ENCODE measurements around the gene SLC44A5. TPM values are rescaled to one million over a fixed set of nuclear protein-coding genes. Genes with fewer than 3 reads are reported as not detected.

SLC44A5 gene
- total and polyA plus RNA-seq, 9 donors: 0.62 to 2.5 (median 1.1) TPM

GRCh38 chr1:75444220-75444619 lies 166.7 kb downstream of the SLC44A5 start:
- 82 to 95% (median 84%) methylated on average over 1 of the region's 1 CpG for WGBS, 3 donors
- no peaks in the 10 kb centered on the region for H3K36me3 ChIP-seq
- H3K27ac ChIP-seq: no peak overlapping the region
- H3K9me3 ChIP-seq: no peaks in the 10 kb centered on the region
- TF ChIP-seq POLR2A (IDR thresholded peaks at IDR 0.05) (no peak), EP300 (IDR thresholded peaks at IDR 0.05) (no peak), CTCF (IDR thresholded peaks at IDR 0.05) (no peak)
- no peak for DNase-seq
- no peak overlapping the region for H3K4me3 ChIP-seq
- intact Hi-C loops (cut with DNase I): no loop called here
- no peaks in the 10 kb centered on the region for H3K4me1 ChIP-seq (ENCODE audit: insufficient read depth)
- H3K27me3 ChIP-seq: no peaks in the 10 kb centered on the region

- no peak overlapping the region for H3K4me3 ChIP-seq
- H3K27me3 ChIP-seq: no peaks in the 10 kb centered on the region
- no peak for DNase-seq
- H3K9me3 ChIP-seq: no peaks in the 10 kb centered on the region
- 68 to 76% (median 72%) methylated on average over 2 of the region's 2 CpGs for WGBS, 3 donors
- H3K27ac ChIP-seq: no peak overlapping the region
- no peak for TF ChIP-seq POLR2A (IDR thresholded peaks at IDR 0.05)
- TF ChIP-seq EP300 (IDR thresholded peaks at IDR 0.05): no peak
- TF ChIP-seq CTCF (IDR thresholded peaks at IDR 0.05): no peak
- H3K4me1 ChIP-seq (ENCODE audit: insufficient read depth): no peaks in the 10 kb centered on the region
- no peaks in the 10 kb centered on the region for H3K36me3 ChIP-seq
- intact Hi-C loops (cut with DNase I): no loop called here
Observed at GRCh38 chr1:75440274-75440673, 170.6 kb downstream of the SLC44A5 start.

- no peak overlapping the region for H3K27ac ChIP-seq
- H3K9me3 ChIP-seq: no peaks in the 10 kb centered on the region
- no peaks in the 10 kb centered on the region for H3K27me3 ChIP-seq
- no peak for DNase-seq
- H3K4me1 ChIP-seq (ENCODE audit: insufficient read depth): no peaks in the 10 kb centered on the region
- H3K4me3 ChIP-seq: no peak overlapping the region
- intact Hi-C loops (cut with DNase I): no loop called here
- no peaks in the 10 kb centered on the region for H3K36me3 ChIP-seq
- TF ChIP-seq POLR2A (IDR thresholded peaks at IDR 0.05): no peak
- no peak for TF ChIP-seq CTCF (IDR thresholded peaks at IDR 0.05)
- no peak for TF ChIP-seq EP300 (IDR thresholded peaks at IDR 0.05)
Observed at GRCh38 chr1:75438355-75438754, 172.6 kb downstream of the SLC44A5 start.

- no peak for DNase-seq
- intact Hi-C loops (cut with DNase I): no loop called here
- H3K4me3 ChIP-seq: no peak overlapping the region
- H3K36me3 ChIP-seq: no peaks in the 10 kb centered on the region
- H3K4me1 ChIP-seq (ENCODE audit: insufficient read depth): no peaks in the 10 kb centered on the region
- TF ChIP-seq EP300 (IDR thresholded peaks at IDR 0.05): no peak
- TF ChIP-seq CTCF (IDR thresholded peaks at IDR 0.05): no peak
- TF ChIP-seq POLR2A (IDR thresholded peaks at IDR 0.05): no peak
- H3K27me3 ChIP-seq: no peaks in the 10 kb centered on the region
- H3K9me3 ChIP-seq: no peaks in the 10 kb centered on the region
- H3K27ac ChIP-seq: no peak overlapping the region
- WGBS, 3 donors: 34 to 39% (median 37%) methylated on average over 2 of the region's 2 CpGs
Observed at GRCh38 chr1:75431843-75432242, 179.1 kb downstream of the SLC44A5 start.

GRCh38 chr1:75430526-75430925 lies 180.4 kb downstream of the SLC44A5 start:
- no peaks in the 10 kb centered on the region for H3K4me1 ChIP-seq (ENCODE audit: insufficient read depth)
- no peak overlapping the region for H3K27ac ChIP-seq
- H3K9me3 ChIP-seq: no peaks in the 10 kb centered on the region
- no peak overlapping the region for H3K4me3 ChIP-seq
- H3K27me3 ChIP-seq: no peaks in the 10 kb centered on the region
- intact Hi-C loops (cut with DNase I): no loop called here
- DNase-seq: no peak
- TF ChIP-seq EP300 (IDR thresholded peaks at IDR 0.05) (no peak), POLR2A (IDR thresholded peaks at IDR 0.05) (no peak), CTCF (IDR thresholded peaks at IDR 0.05) (no peak)
- H3K36me3 ChIP-seq: no peaks in the 10 kb centered on the region
